Limb (tissue), 2 donors: Measurements from ENCODE around the gene ITGA3.

Experiments used
- DNase-seq, 2 donors: peaks; one replicate each; pipeline ENCODE4 v3.0.0-alpha.2; 2016; ENCODE audit errors: extremely low spot score in 2 of 2

The ITGA3 gene

DNA sequence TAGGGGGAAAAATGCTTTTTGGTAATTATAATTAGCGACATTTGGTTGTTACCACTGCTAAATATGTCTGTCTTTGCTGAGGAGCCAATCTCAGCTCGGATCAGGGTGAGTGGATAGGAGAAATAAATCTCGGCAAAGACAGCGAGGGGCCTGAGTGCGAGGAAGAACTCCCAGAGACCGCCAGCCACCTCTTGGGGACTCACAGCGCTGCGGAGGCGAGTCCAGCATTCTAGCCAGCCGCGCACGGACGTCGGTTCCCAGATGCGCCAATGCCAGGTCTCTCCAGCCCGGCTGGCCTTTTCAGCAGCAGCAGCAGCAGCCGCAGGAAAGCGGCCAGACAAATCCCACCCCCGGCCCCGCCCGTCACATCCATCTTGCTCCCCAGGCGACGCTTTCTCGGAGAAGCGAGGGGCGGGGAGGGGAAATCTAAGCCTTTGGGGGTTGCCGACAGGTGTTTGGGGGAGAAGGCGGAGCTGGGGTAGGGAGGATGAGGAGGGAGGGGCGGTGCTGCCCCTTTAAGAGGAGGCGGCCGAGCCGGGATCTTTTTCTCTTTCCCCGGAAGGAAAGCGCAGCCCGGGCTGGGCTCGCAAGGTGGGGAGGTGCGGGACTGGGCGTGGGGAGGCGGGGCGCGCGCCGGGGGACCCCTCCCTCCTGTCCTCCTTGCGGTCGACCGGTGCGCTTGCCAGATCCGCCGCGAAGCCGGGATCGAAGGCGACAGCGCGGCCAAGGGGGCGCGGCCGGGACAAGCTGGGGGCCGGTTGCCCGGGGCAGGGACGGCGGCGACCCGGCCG is at the start of gene ITGA3:
TSS of gene ITGA3 (plus strand) at position 685 of the 791 bp plus-strand sequence. CDS start 330 bp downstream, outside the sequence.
- DNase-seq: peak; percentile 41 to 79

DNA sequence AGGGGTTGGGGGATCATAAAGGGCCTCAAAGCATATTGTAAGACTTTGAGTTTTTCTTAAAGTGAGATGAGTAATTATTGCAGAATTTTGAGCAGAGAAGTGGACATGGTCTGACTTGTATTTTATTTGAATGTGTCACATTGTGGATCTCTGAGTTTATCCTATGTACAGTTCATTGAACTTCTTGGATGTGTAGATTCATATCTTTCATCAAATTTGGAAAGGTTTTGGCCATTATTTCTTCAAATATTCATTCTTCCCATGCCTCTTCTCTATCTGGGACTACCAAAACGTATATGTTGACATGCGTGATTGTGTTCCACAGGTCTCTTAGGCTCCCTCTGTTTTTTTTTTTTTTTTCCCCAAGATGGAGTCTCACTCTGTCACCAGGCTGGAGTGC is 46.6 kb upstream of the ITGA3 start:
- no peak for DNase-seq

DNA sequence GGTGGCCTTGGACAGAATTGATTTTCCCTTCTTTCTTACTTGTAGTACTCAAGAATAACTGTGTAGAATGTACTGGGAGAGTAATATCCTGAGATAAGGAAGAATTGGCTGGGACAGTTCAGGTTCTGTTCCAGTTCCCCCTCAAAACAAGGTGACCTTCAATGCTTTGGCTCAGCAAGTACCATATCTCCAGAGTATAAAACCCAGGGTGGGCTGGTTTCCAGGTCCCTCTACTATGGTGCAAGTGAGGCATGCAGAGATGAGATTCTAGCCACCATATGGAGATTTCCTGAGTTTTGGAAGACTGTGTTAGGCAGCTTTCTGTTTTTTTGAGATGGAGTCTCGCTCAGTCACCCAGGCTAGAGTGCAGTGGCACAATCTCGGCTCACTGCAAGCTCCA is 42.8 kb upstream of the ITGA3 start:
- no peak for DNase-seq

DNA sequence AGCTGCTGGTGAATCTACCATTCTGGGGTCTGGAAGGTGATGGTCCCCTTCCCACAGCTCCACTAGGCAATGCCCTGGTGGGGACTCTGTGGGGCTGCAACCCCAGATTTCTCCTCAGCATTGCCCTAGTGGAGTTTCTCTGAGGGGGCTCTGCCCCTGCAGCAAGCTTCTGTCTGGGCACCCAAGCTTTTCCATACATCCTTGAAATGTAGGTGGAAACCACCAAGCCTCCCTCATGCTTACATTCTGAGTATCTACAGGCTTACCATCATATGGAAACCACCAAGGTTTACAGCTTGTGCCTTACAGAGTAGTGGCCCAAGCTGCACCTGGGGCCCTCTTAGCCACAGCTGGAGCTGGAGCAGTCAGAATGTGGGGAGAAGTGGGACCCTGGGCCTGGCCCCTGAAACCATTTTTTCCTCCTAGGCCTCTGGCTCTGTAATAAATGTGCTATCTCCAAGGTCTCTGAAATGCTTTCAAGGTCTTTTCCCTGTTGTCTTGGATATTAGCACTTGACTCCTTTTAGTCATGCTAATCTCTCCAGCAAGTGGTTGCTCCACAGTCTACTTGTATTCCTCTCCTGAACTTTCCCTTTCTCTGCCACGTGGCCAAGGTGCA is 41.3 kb upstream of the ITGA3 start:
- no peak for DNase-seq

DNA sequence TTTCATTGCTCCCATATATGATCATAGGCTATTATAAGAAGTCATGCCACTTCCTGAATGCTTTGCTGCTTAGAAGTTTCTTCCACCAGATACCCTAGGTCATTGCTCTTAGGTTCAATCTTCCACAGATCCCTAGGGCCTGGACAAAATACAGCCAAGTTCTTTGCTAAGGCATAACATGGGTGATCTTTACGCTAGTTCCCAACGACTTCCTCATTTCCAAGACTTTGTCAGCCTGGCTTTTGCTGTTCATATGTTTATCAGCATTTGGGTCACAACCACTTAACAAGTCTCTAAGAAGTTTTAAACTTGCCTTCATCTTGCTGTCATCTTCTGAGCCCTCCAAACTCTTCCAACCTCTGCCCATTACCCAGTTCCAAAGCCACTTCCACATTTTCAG is 40.8 kb upstream of the ITGA3 start:
- DNase-seq: no peak

DNA sequence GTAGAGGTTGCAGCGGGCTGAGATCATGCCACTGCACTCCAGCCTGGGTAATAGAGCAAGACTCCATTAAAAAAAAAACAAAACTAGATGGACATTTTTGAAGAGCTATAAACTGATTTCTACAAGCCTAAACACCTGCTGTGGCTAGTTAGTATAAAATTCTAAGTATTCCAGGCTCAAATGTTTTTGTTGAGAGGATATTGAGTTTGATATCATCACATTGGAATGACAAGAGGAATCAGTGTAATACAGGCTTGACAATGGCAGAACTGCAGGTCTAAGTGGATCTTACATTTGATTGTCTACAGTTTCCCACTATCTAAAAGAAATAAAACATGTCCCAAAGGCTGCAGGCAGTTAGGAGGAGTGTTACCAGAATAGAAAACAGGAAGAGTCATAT is 37.0 kb upstream of the ITGA3 start:
- DNase-seq: no peak

DNA sequence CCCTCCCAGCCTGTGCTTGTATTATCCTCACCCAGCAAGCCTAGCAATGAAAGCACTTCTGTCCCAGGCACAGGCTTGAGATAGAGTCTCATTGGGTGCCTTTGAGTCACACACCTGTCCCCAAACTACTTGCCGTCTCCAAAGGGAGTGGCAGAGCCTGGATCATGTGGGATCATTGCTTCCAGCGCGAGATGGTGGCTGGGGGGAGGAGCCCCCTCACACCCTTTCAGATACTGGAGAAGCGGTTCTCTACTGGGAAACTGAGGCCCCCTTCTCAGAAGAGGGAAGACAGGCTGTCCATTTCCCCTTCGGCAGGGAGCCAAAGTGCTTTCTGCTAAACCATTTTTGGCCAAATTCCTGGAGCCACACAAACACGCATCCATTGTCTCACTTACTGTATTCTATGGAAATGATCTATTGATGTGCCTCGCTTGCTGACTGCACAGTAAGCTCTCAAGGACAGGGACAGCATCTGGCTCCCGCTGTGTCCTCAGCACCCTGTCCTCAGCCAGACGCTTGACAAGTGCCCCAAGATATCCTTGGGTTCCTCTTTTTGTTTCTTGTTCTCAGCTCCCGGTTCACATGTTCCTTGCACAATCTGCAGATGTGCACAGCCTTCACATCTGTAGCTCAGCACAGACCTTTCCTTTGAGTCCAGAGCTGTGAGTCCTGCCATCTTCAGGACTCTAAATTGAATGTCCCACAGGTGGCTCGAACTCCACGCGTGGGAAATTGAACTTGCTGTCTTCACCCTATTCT is 34.9 kb upstream of the ITGA3 start:
- no peak for DNase-seq

DNA sequence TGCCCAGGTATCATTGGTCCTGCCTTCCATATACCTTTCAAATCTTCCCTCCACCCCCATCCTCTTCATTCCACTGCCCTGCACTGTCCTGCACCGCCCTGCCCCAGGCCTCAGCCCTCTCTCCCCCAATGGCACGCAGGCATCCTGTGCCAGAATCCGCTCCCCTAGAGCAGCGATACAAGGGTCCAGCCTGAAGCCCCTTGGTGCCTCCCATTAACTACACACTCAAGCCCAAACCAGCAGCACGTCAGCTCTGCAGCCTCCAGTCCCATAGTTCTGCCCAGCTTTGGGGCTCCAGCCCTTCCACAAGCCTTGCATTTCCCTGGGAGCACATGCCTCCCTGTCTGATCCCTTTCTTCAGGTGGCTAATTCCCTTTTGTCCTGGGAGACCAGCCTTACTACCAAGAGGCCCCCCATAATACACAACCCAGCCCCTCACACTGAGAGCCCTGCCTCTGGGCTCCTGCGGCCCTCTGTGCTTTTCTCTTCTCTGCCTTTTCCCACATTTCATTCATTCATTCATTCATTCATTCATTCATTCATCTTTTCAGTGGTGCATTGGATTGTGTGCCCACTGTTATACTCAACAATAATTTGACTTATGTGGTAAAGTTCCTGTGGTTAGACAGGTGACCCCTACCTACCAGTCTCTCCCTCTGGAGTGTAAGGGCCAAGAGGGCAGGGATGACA is 34.1 kb upstream of the ITGA3 start:
- DNase-seq: peak in 1 of 2 donors; percentile 24

DNA sequence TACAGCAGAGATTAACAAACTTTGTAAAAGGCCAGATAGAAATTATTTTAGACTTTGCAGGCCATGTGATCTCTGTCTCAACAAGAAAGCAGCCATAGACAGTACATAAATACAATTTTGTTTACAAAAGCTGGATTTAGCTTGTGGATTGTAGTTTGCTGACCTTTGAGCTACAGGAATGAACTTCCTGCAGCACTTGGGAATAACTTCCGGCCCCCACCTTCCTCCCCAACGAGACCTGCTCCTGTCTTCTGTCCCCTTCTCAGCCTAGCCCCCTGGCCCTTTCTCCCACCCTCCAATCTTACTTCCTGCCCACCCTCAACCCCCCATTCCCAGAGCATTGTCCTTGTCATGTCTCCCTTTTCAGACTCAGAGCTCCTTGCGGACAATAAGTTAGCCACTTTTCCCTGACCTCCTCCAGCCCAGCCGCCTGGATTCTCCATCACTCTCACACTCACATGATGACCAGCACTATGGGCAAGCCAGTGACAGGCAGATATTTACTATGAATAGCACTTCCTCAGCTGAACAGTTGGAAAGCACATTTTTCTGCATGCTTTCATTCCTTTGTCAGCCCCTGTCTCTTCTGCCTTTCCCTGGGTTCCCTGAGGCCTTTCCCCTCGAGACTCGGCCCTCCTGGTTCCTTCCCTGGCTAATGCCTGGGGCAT is 33.3 kb upstream of the ITGA3 start:
- no peak for DNase-seq

DNA sequence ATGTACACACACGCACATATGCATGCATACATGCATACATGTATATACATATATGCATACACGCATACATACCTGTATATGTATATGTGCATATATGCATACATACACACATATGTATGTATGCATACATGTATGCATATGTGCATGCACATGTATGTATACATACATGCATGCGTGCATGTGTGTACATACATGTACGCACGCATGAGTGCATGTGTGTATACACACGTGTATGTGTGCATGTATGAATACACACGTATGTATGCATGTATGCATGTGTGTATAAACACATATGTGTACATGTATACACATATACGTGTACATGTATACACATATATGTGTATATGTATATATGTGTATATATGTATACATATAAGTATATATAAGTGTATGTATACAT is 32.4 kb upstream of the ITGA3 start:
- DNase-seq: no peak

DNA sequence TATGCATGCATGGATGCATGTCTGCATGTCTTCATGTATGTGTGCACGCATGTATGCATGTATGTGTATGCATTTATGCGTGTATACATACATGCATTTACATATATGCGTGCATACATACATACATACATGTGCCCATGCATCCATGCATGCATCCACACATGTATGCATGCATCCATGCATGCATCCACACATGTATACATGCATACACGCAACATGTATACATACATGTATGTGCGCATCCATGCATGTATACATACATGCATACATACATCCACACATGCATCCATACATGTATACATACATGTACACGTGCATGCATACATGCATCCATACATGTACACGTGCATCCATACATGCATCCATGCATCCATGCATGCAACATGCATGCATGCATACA is 31.1 kb upstream of the ITGA3 start:
- DNase-seq: no peak

DNA sequence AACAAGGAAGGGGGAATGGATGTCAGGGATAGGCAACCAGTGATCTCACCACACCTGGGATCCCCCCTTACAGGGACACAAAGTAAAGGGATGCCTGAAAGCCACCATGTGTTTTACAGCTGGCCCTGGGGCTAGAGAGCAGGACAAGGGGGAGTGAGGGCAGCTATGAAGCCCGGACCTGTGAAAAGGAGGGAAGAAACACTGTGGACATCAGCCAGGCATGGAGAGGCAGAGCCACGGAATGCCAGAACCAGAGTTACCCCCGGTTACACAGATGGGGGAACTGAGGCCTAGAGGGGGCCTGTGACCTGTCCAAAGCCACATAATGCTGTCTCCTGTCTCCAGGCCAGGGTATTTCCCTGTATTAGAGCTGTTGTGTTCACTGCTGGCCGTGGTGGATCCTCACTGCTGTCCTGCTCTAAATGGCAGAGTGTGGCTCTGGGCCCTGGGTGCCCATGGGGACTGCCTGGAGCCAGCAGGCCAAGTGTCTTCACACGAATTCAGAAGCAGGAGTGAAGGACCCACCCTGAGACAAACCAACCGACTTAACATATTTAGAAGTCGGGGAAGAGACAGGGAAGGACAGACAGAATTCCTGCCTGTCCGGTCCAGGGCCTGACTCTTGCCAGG is 29.7 kb upstream of the ITGA3 start:
- no peak for DNase-seq

DNA sequence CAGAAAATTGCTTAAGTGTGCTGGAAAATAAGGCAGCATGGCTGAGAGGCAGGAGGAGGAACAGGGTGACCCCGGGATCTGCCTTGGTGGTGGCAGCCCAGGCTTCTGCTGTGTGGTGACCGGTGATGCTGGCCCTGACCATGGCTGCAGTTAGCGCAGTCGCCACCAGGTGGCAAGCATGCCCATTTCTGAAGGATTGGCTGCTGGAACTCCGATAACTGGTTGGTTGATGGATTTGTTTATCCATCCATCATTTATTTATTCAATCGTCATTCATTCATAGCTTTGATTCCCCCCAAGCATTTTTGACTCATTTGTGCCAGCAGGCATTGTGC is 29.1 kb upstream of the ITGA3 start:
- DNase-seq: peak; percentile 55 to 90

DNA sequence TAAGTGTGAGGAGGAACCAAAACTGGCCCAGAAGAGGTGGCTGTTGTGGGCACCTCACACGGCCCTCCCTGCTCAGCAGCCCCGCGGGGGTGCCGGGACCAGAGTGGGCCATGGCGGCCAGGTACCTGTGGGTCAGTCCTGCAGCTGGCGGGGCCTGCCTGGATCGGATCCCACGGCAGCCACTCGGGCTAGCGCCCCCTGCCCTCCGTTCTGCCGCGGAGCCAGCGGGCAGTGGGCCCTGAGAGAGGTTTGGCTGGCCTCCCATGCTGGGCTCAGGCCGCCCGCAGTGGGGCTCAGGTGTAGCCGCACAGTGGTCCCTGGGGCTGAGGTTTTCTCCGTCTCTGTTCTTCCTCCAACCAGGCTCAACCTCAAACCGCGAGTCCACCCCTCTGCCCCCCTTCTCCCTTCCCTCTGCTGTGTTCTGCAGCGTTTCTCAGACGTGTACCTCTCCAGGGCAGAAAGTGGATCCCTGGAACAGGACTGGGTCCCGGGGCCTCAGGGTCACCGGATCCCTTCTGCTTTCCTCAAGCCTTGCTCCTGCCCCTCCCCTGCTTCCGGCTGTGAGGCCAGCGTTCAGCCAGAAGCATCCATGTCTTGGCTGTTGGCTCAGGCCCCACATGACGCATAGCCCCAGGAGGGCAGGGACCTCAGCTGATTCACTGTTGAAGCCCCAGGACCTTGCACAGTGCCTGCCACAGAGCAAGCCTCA is 28.6 kb upstream of the ITGA3 start:
- peak in 1 of 2 donors; percentile 57 for DNase-seq

DNA sequence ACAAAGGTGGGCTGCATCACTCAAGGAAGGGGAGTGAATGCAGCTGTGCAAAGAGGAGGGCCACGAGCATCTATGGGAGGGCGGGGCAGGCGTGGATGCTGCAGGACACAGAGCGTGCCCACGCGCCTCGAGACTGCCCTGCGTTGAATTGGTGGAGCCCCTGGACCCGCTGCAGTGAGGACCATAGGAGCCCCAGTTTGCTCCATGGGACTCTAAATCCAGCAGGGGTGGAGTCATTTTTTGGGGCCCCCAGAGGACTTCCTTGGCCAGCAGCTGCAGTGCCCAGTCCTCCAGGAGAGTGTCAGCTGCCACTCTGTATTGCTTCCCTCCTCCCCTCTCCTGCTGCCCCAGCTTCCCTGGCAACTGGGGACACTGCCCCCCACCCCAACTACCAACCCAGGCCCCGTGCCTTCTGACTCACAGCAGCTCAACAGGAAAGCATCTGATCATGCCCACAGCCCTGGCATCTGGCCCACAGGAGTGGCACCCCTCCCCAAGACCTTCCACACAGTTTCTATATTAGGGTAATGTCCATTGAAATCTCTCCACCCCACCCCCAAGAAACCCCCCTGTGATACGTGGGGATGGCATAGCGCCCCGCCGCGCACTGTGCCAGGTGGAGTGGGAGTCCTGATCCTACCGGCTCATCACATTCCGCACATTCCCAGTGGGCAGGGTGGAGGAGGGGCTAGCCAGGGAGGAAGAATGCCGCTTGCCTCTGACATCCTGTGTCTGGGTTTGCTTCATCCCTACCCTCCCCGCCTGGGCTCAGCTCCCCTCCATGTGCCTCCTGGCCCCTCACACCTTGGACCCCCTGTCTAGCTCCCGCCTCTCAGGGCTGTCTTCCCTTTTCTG is 27.8 kb upstream of the ITGA3 start:
- DNase-seq: no peak

DNA sequence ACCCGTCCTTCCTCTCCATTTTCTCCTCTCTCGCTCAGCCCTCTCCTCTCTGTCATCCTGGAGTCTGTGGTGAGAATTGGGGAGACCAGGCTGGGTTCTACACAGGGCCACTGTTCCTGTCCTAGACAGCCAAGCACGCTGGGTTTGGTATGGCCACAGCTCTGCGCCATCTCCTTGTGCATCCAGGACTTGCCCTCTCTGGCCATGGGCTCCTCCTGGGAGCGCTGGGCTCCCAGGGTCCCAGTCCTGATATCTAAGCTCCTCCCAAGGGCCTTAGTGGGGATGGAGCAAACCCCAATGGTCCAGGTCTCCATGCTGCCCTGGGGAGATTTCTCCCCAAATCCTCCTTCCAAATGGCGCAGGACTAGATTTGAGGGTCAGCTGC is 27.2 kb upstream of the ITGA3 start:
- DNase-seq: no peak

DNA sequence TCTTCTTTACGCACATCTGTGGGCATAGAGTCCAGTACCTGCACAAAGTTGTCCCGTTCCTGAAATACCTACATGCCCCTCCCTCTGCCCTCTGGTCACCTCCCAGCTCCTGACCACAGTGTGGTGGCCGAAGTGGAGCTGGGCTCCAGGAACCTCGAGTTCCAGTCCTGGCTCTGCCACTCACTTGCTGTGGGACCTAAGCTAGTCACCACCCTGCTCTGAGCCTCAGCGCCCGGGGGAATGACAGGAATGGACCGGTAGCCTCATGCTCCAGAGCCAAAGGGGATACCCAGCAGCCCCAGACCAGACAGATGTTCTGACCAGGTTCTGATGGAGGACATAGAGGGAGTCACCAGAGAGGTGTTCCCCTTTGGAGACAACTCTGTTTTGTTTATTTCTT is 26.7 kb upstream of the ITGA3 start:
- DNase-seq: no peak

DNA sequence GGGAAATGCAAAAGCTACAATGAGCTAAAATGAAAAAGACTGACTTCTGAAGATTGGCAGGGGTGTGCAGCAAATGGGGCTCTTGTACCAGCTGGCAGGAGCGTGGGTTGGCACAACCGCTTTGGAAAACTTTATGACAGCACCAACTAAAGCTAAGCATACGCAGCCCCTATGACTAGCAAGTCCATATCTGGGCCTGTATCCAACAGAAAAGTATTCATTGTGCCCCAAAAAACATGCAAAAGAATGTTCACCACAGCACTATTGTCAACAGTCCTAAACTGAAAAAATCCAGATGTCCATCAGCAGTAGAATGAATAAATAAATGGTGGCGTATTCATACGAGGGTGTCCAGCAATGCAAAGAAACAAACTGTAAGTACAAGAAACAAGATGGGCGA is 22.6 kb upstream of the ITGA3 start:
- DNase-seq: no peak
